Neural cell (in vitro differentiated cells): Measurements from ENCODE around the gene TMEM266. TPM values are rescaled to one million over a fixed set of nuclear protein-coding genes. Genes with fewer than 3 reads are reported as not detected.

Experiments used
- H2AFZ ChIP-seq: fragments of 200-600, 300-800 bp; sonication (generic), shearing (Covaris generic); 2 replicates; pipeline ENCODE4 v1.6.0; 2014; ENCODE audit warnings: low read depth, mild to moderate bottlenecking, antibody characterized with exemption, low read length, moderate library complexity
- H3F3A ChIP-seq: fragments of 200-600 bp; shearing (Covaris generic); 2 replicates; pipeline ENCODE4 v1.6.1; 2016; ENCODE audit warnings: mild to moderate bottlenecking, moderate library complexity, mixed read lengths, antibody characterized with exemption, low read length; ENCODE audit not compliant: insufficient read depth, poor library complexity, severe bottlenecking
- H3K27ac ChIP-seq: fragments of 200-600, 300-800 bp; sonication (generic), shearing (Covaris generic); 2 replicates; pipeline ENCODE4 v1.5.1; 2014; ENCODE audit warnings: mild to moderate bottlenecking, low read length, moderate library complexity
- H3K27me3 ChIP-seq: fragments of 300-800, 200-600 bp; sonication (generic), shearing (Covaris generic); 2 replicates; pipeline ENCODE4 v1.6.0; 2014; ENCODE audit warnings: mild to moderate bottlenecking, low read depth, low read length, moderate library complexity; ENCODE audit not compliant: insufficient read depth
- H3K36me3 ChIP-seq: fragments of 300-800, 200-600 bp; sonication (generic), shearing (Covaris generic); 2 replicates; pipeline ENCODE4 v1.5.1; 2014; ENCODE audit warnings: mild to moderate bottlenecking, antibody characterized with exemption, low read length, moderate library complexity; ENCODE audit not compliant: insufficient read depth
- H3K4me2 ChIP-seq: fragments of 300-800, 200-600 bp; sonication (generic), shearing (Covaris generic); 2 replicates; pipeline ENCODE4 v1.6.0; 2014; ENCODE audit warnings: mild to moderate bottlenecking, low read length
- H3K4me3 ChIP-seq: fragments of 300-800, 200-600 bp; sonication (generic), shearing (Covaris generic); 2 replicates; pipeline ENCODE4 v1.5.1; 2014; ENCODE audit warnings: mild to moderate bottlenecking, low read length, moderate library complexity
- H3K79me2 ChIP-seq: fragments of 200-600 bp; shearing (Covaris generic); replicated peaks from 2 replicates; pipeline ENCODE4 v1.6.0; 2014; ENCODE audit warnings: mild to moderate bottlenecking, low read length, moderate library complexity; ENCODE audit not compliant: insufficient read depth
- H3K9ac ChIP-seq: fragments of 300-800, 200-600 bp; sonication (generic), shearing (Covaris generic); 2 replicates; pipeline ENCODE4 v1.6.1; 2016; ENCODE audit warnings: mild to moderate bottlenecking, low read length, mixed read lengths
- H3K9me2 ChIP-seq: fragments of 200-600 bp; shearing (Covaris generic); 2 replicates; pipeline ENCODE4 v1.6.1; 2016; ENCODE audit warnings: mild to moderate bottlenecking, low read length, mixed read lengths; ENCODE audit not compliant: insufficient read depth
- H3K9me3 ChIP-seq: fragments of 200-600, 300-800 bp; sonication (generic), shearing (Covaris generic); 2 replicates; pipeline ENCODE4 v1.6.1; 2016; ENCODE audit warnings: mild to moderate bottlenecking, mixed run types, low read length, moderate library complexity, mixed read lengths
- H4K20me1 ChIP-seq: fragments of 200-600 bp; shearing (Covaris generic); 2 replicates; pipeline ENCODE4 v1.6.1; 2016; ENCODE audit warnings: mild to moderate bottlenecking, mixed run types; ENCODE audit not compliant: insufficient read depth
- CTCF ChIP-seq: fragments of 450-650 bp; IDR thresholded peaks from 2 replicates; pipeline ENCODE4 v1.5.1; 2014; ENCODE audit warnings: antibody characterized with exemption, mild to moderate bottlenecking, moderate library complexity; ENCODE audit not compliant: poor library complexity, severe bottlenecking
- EP300 ChIP-seq: fragments of 450-650 bp; conservative IDR thresholded peaks from 2 replicates; pipeline ENCODE4 v1.6.1; 2014; ENCODE audit warnings: antibody characterized with exemption, mild to moderate bottlenecking, moderate library complexity; ENCODE audit not compliant: poor library complexity, severe bottlenecking
- EZH2 ChIP-seq: fragments of 200-600, 300-800 bp; shearing (Covaris generic), sonication (generic); IDR thresholded peaks from 2 replicates; pipeline ENCODE4 v1.6.1; 2014; ENCODE audit warnings: antibody characterized with exemption, low read length, borderline replicate concordance, mild to moderate bottlenecking; ENCODE audit not compliant: insufficient read depth, poor library complexity, severe bottlenecking
- MXI1 ChIP-seq: fragments of 450-650 bp; conservative IDR thresholded peaks from 2 replicates; pipeline ENCODE4 v1.6.1; 2014; ENCODE audit warnings: antibody characterized with exemption, mild to moderate bottlenecking; ENCODE audit not compliant: poor library complexity, severe bottlenecking
- POLR2AphosphoS5 ChIP-seq: IDR thresholded peaks from 2 replicates; pipeline ENCODE4 v1.6.1; 2012
- RAD21 ChIP-seq: fragments of 450-650 bp; conservative IDR thresholded peaks from 2 replicates; pipeline ENCODE4 v1.6.1; 2014; ENCODE audit warnings: antibody characterized with exemption, mild to moderate bottlenecking, moderate library complexity
- REST ChIP-seq: IDR thresholded peaks from 2 replicates; pipeline ENCODE4 v1.6.1; 2012; ENCODE audit warnings: borderline replicate concordance
- SMC3 ChIP-seq: fragments of 450-650 bp; conservative IDR thresholded peaks from 2 replicates; pipeline ENCODE4 v1.6.1; 2014; ENCODE audit warnings: antibody characterized with exemption, mild to moderate bottlenecking, moderate library complexity; ENCODE audit not compliant: poor library complexity
- TAF1 ChIP-seq: IDR thresholded peaks from 2 replicates; pipeline ENCODE4 v1.6.1; 2012; ENCODE audit warnings: low read depth
- polyA plus RNA-seq: library from polyadenylated mRNA; depleted of rRNA; stranded (reverse); fragments of >200 nt; gene quantifications from 2 replicates; pipeline ENCODE4 v1.2.3, GENCODE V29; 2014

Gene TMEM266
- polyA plus RNA-seq, 1 donor from 2014 or later = 17.6 TPM

DNA sequence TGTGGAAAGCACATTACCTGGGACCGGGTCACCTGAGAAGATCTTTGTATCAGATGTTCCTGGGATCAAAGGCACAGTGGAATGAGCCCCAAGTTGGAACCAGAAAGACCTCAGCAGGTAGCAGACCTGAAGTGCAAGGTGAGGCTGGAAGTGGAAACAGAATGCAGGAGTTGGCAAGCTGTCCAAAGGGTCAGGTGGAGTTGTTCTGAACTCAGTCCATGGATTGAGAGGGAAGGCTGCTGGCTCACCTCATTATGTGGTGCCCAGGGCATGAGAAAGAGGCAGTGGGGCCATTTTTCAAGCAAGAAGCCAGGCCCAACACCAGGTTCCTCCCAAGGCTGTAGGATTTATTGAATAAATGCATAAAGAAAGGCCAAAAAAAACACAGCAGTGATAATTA, 49.3 kb downstream of the TMEM266 start:
- Histone ChIP-seq H2AFZ (no peak overlapping the region), H3K79me2 (no peaks in the 10 kb centered on the region), H3K27me3 (no peaks in the 10 kb centered on the region), H3K4me3 (no peak overlapping the region), H3K9ac (no peak overlapping the region), H3F3A (no peaks in the 10 kb centered on the region), H3K36me3 (no peaks in the 10 kb centered on the region), H3K27ac (no peak overlapping the region), H3K4me2 (no peak overlapping the region), H3K9me2 (no peaks in the 10 kb centered on the region), H4K20me1 (no peaks in the 10 kb centered on the region), H3K9me3 (no peaks in the 10 kb centered on the region)
- TF ChIP-seq POLR2AphosphoS5 (no peak), RAD21 (no peak)

GRCh38 chr15:76114561-76114960, 54.8 kb downstream of the TMEM266 start:
- no peaks in the 10 kb centered on the region for H3K9me2 ChIP-seq
- no peaks in the 10 kb centered on the region for H3K79me2 ChIP-seq
- H3K9me3 ChIP-seq = no peaks in the 10 kb centered on the region
- H3K9ac ChIP-seq = no peak overlapping the region
- no peaks in the 10 kb centered on the region for H3K36me3 ChIP-seq
- no peak overlapping the region for H2AFZ ChIP-seq
- TF ChIP-seq CTCF (no peak), EZH2 (no peak), REST (no peak), TAF1 (no peak), RAD21 (no peak)
- no peaks in the 10 kb centered on the region for H3F3A ChIP-seq
- H3K27ac ChIP-seq = no peak overlapping the region
- H3K27me3 ChIP-seq = no peaks in the 10 kb centered on the region
- H4K20me1 ChIP-seq = no peaks in the 10 kb centered on the region
- H3K4me3 ChIP-seq = no peak overlapping the region
- no peak overlapping the region for H3K4me2 ChIP-seq

DNA sequence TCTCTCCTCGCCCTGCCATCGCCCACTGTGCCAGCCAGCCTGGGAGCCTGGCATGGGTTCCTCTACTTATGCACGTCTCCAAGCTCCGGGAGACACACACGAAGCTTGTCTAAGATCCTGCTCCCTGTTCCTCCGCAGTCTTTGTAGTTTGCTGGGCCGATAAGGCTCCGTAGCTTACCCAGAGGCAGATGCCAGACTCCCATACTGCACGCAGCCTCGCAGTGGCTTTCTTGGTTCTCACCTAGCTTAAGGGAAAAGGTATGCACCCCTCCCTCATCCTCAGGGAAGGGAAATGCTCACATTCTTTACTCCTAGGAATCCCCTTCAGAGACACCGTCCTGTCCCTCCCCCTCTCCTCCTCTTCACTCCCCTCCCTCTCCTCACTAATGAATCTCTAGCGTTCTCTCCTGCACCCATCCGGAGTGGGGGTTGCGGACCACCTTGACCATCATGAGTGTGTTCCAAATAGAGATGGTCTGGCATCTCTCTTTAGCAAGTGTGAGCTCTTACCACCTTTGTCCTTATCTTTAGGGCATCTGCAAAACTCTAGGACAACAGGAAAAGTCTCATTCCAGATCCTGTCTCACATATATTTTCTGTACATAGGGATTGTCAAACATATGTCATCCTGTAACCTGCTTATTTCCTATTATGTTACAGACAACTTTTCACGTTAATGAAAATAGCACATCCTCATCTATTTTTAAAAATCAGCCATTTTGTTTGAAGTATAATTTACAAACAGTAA, 56.5 kb downstream of the TMEM266 start:
- H3K27ac ChIP-seq = no peak overlapping the region
- H2AFZ ChIP-seq = no peak overlapping the region
- H3K27me3 ChIP-seq = no peaks in the 10 kb centered on the region
- no peak for TF ChIP-seq REST
- no peak for TF ChIP-seq RAD21
- TF ChIP-seq EZH2 = no peak
- TF ChIP-seq MXI1 = no peak
- no peak for TF ChIP-seq EP300
- no peak for TF ChIP-seq POLR2AphosphoS5
- no peak for TF ChIP-seq SMC3
- no peak for TF ChIP-seq TAF1
- TF ChIP-seq CTCF = no peak
- H4K20me1 ChIP-seq = no peaks in the 10 kb centered on the region
- H3K9me3 ChIP-seq = no peaks in the 10 kb centered on the region
- no peaks in the 10 kb centered on the region for H3K36me3 ChIP-seq
- H3K4me3 ChIP-seq = no peak overlapping the region
- no peaks in the 10 kb centered on the region for H3K9me2 ChIP-seq
- H3F3A ChIP-seq = no peaks in the 10 kb centered on the region
- no peaks in the 10 kb centered on the region for H3K79me2 ChIP-seq
- H3K9ac ChIP-seq = no peak overlapping the region
- no peak overlapping the region for H3K4me2 ChIP-seq
